Mesothelial cell of epicardium (in vitro differentiated cells): Measurements from ENCODE around the gene OR4Q2. TPM values are rescaled to one million over a fixed set of nuclear protein-coding genes. Genes with fewer than 3 reads are reported as not detected.
"Not testable (repeated sequence)": the region's sequence is repeated elsewhere in the genome, so short reads cannot be mapped to it uniquely, and the experiment has no call there.

Experiments used
- DNase-seq, 2 experiments: peaks; one replicate each; pipeline ENCODE4 v3.0.0; 2021; ENCODE audit warnings: low spot score in 2 of 2; ENCODE audit not compliant: unreplicated experiment in 2 of 2
- H3K27ac Mint-ChIP-seq: 2 replicates; pipeline ENCODE4 v1.8.0; 2021; ENCODE audit warnings: mixed read lengths
- H3K27me3 Mint-ChIP-seq: 2 replicates; pipeline ENCODE4 v1.8.0; 2021; ENCODE audit warnings: low read depth, mixed read lengths
- H3K36me3 Mint-ChIP-seq: 2 replicates; pipeline ENCODE4 v1.8.0; 2021; ENCODE audit warnings: mixed read lengths
- H3K4me1 Mint-ChIP-seq: 2 replicates; pipeline ENCODE4 v1.8.0; 2021; ENCODE audit warnings: mixed read lengths
- H3K4me3 Mint-ChIP-seq: 2 replicates; pipeline ENCODE4 v1.8.0; 2021; ENCODE audit warnings: mild to moderate bottlenecking, moderate library complexity, mixed read lengths
- H3K9me3 Mint-ChIP-seq: 2 replicates; pipeline ENCODE4 v1.8.0; 2021; ENCODE audit warnings: mixed read lengths
- total RNA-seq: library from RNA; stranded (reverse); gene quantifications from 3 replicates; pipeline ENCODE4 v1.2.1, GENCODE V29; 2021
- TF ChIP-seq, protein P1 (sequence below): fragments of 200-600 bp; sonication (generic); IDR thresholded peaks from one replicate; pipeline ENCODE4 v1.5.0; 2021; ENCODE audit warnings: antibody characterized with exemption; ENCODE audit not compliant: unreplicated experiment

Gene OR4Q2
- not detected in 3 replicates for total RNA-seq

DNA sequence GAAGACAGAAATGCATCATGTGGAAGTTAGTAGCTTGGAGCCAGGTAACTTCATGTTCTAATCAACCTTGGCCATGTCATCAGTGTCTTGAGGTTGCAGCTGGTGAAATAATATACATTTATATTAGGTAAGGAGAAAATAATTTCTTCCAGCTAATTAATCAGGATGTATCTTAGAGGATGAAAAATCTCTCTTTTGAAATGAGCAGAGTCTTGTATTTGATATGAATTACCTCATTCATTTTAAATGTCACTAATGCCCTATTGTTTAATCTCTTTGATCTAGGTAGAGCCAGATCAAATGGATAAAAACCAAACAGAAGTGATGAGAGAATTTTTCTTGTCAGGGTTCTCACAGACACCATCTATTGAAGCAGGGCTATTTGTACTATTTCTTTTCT lies at the start of gene OR4Q2:
Gene OR4Q2, plus strand, starts transcription at position 301 of the 400 bp plus-strand sequence.
- Mint-ChIP-seq H3K36me3 (no peaks in the 10 kb centered on the region), H3K4me1 (no peaks in the 10 kb centered on the region), H3K9me3 (peaks cover 60% of the 10 kb centered on the region), H3K27ac (no peak within 1 kb of the TSS), H3K27me3 (no peaks in the 10 kb centered on the region), H3K4me3 (no peak within 1 kb of the TSS)
- no peak for DNase-seq
- TF ChIP-seq, protein P1, sequence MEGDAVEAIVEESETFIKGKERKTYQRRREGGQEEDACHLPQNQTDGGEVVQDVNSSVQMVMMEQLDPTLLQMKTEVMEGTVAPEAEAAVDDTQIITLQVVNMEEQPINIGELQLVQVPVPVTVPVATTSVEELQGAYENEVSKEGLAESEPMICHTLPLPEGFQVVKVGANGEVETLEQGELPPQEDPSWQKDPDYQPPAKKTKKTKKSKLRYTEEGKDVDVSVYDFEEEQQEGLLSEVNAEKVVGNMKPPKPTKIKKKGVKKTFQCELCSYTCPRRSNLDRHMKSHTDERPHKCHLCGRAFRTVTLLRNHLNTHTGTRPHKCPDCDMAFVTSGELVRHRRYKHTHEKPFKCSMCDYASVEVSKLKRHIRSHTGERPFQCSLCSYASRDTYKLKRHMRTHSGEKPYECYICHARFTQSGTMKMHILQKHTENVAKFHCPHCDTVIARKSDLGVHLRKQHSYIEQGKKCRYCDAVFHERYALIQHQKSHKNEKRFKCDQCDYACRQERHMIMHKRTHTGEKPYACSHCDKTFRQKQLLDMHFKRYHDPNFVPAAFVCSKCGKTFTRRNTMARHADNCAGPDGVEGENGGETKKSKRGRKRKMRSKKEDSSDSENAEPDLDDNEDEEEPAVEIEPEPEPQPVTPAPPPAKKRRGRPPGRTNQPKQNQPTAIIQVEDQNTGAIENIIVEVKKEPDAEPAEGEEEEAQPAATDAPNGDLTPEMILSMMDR, result no peak

DNA sequence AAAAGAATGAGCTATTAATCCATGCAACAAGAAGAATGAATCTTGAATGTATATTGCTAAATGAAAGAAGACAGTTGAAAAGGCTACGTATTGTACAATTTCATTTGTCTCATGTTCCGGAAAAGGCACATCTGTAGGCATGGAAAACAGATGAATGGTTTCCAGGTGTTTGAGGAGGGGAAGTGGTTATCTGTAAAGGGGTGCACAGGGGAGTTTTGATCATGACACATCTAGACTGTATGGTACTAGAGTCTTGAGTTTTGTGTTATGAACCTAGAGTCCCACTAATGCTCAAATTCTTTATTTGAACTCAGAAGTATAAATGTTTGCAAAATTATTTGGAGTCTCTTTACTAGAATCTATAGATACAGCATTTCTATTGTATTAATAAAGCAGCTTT lies 32.2 kb upstream of the OR4Q2 start:
- not testable (repeated sequence) for H3K27me3 Mint-ChIP-seq, H3K4me3 Mint-ChIP-seq, H3K36me3 Mint-ChIP-seq, H3K4me1 Mint-ChIP-seq, DNase-seq, H3K27ac Mint-ChIP-seq
- H3K9me3 Mint-ChIP-seq, result peaks cover 62% of the 10 kb centered on the region

DNA sequence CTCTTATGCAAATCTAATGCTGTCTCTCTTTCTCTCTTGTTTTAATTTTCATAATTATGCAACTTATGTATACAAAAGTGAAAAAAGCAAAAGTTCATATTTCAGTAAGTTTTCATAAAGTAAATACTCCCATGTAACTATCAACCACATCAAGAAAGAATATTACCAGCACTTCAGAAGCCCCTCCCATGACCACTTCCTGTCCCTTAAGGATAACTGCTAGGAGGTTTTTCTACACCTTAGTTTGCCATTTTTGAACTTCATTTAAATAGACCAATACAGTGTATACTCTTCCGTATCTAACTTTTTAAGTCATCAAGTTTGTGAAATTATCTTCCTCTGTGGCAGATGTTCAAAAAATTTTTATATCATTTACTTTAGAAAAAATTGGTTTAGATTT lies 27.1 kb upstream of the OR4Q2 start:
- no peaks in the 10 kb centered on the region for H3K27me3 Mint-ChIP-seq
- H3K4me3 Mint-ChIP-seq, result no peak overlapping the region
- no peak overlapping the region for H3K27ac Mint-ChIP-seq
- DNase-seq, result no peak
- no peaks in the 10 kb centered on the region for H3K36me3 Mint-ChIP-seq
- TF ChIP-seq, protein P1, result no peak
- H3K9me3 Mint-ChIP-seq, result peaks cover 48% of the 10 kb centered on the region
- H3K4me1 Mint-ChIP-seq, result no peaks in the 10 kb centered on the region

DNA sequence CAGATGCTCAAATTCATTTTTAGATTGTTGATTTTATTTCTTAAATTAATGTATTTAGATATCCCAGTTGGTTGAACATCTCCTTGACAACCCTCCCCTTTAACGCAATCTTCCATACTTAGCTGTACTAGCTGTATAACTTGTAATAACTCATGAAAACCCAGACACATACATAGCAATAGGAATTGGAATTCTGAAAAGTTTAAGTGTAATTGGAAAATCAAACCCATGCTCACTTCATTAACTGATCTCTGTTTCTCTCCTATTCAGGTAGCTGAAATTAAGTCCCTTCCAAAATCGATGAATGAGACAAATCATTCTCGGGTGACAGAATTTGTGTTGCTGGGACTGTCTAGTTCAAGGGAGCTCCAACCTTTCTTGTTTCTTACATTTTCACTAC lies 26.7 kb upstream of the OR4Q2 start, which contains the start of gene OR4K15:
Gene OR4K15, plus strand, starts transcription at position 301 of the 400 bp plus-strand sequence. Its CDS starts 0 bp downstream, at position 301.
- H3K27ac Mint-ChIP-seq, result no peak within 1 kb of the TSS
- no peaks in the 10 kb centered on the region for H3K36me3 Mint-ChIP-seq
- DNase-seq, result no peak
- no peak within 1 kb of the TSS for H3K4me3 Mint-ChIP-seq
- TF ChIP-seq, protein P1, result no peak
- peaks cover 50% of the 10 kb centered on the region for H3K9me3 Mint-ChIP-seq
- no peaks in the 10 kb centered on the region for H3K27me3 Mint-ChIP-seq
- H3K4me1 Mint-ChIP-seq, result no peaks in the 10 kb centered on the region

DNA sequence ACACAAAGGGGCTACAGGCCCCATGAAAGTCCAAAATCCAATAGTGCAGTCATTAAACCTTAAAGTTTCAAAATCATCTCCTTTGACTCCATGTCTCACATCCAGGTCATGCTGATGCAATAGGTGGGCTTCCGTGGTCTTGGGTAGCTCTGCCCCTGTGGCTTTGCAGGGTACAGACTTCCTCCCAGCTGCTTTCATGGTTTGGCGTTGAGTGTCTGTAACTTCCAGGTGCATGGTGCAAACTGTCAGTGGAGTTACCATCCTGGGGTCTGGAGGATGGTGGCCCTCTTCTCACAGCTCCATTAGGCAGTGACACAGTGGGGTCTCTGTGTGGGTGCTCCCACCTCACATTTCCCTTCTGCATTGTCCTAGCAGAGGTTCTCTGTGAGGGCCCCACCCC lies 8.5 kb upstream of the OR4Q2 start:
- Mint-ChIP-seq H3K4me3 (no peak overlapping the region), H3K27ac (no peak overlapping the region), H3K27me3 (no peaks in the 10 kb centered on the region), H3K9me3 (peaks cover 78% of the 10 kb centered on the region), H3K4me1 (no peaks in the 10 kb centered on the region), H3K36me3 (peaks cover 4% of the 10 kb centered on the region)
- TF ChIP-seq, protein P1, result no peak
- DNase-seq, result no peak

DNA sequence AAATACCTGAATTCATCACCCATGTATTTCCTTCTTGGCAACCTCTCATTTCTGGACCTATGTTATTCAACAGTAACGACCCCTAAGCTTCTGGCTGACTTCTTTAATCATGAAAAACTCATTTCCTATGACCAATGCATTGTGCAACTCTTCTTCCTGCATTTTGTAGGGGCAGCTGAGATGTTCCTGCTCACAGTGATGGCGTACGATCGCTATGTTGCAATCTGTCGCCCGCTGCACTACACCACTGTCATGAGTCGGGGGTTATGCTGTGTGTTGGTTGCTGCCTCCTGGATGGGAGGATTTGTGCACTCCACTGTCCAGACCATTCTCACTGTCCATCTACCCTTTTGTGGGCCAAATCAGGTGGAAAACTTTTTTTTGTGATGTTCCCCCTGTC lies 356 bp downstream of the OR4Q2 start:
- Mint-ChIP-seq H3K36me3 (no peaks in the 10 kb centered on the region), H3K4me3 (no peak overlapping the region), H3K27me3 (no peaks in the 10 kb centered on the region), H3K27ac (no peak overlapping the region), H3K4me1 (no peaks in the 10 kb centered on the region), H3K9me3 (peaks cover 60% of the 10 kb centered on the region)
- TF ChIP-seq, protein P1, result no peak
- no peak for DNase-seq
